GM12875 (cell line): ENCODE results near the gene OR2T6.

ENCODE experiments used
- H3K4me3 ChIP-seq: one replicate; pipeline ENCODE4 v1.5.1; 2011; ENCODE audit warnings: low read depth, low read length, control low read depth
- TF ChIP-seq, protein P1 (sequence below): IDR thresholded peaks from 2 replicates; pipeline ENCODE4 v1.5.1; 2011; ENCODE audit warnings: low read depth, mild to moderate bottlenecking, control low read depth, inconsistent platforms, low read length, moderate library complexity, borderline replicate concordance; ENCODE audit not compliant: insufficient read depth

The OR2T6 gene, protein sequence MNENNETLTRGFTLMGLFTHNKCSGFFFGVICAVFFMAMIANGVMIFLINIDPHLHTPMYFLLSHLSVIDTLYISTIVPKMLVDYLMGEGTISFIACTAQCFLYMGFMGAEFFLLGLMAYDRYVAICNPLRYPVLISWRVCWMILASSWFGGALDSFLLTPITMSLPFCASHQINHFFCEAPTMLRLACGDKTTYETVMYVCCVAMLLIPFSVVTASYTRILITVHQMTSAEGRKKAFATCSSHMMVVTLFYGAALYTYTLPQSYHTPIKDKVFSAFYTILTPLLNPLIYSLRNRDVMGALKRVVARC

DNA sequence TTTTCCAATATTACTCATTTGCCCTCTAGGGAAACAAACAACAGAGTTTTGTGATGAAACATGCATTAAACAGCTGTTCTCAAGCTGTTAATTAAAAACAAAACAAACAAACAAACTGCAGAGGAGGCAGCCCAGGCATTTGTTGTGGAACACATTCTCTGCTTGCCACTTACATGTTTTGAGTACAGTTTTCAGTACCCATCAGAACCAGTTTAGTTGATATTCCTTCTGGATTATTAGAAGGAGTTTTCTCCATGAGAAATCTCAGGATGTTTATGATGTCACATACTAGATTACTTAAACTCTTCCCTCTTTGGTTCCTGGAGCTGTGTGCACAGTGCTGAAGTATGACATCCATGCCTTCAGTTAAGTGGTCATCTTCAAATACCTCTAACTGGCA is at the start of gene OR2T6:
Gene OR2T6, plus strand, starts transcription at position 301 of the 400 bp plus-strand sequence. CDS start 11,863 bp downstream, outside the sequence.
- TF ChIP-seq, protein P1, sequence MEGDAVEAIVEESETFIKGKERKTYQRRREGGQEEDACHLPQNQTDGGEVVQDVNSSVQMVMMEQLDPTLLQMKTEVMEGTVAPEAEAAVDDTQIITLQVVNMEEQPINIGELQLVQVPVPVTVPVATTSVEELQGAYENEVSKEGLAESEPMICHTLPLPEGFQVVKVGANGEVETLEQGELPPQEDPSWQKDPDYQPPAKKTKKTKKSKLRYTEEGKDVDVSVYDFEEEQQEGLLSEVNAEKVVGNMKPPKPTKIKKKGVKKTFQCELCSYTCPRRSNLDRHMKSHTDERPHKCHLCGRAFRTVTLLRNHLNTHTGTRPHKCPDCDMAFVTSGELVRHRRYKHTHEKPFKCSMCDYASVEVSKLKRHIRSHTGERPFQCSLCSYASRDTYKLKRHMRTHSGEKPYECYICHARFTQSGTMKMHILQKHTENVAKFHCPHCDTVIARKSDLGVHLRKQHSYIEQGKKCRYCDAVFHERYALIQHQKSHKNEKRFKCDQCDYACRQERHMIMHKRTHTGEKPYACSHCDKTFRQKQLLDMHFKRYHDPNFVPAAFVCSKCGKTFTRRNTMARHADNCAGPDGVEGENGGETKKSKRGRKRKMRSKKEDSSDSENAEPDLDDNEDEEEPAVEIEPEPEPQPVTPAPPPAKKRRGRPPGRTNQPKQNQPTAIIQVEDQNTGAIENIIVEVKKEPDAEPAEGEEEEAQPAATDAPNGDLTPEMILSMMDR, result no peak
- H3K4me3 ChIP-seq, result no peak within 1 kb of the TSS

DNA sequence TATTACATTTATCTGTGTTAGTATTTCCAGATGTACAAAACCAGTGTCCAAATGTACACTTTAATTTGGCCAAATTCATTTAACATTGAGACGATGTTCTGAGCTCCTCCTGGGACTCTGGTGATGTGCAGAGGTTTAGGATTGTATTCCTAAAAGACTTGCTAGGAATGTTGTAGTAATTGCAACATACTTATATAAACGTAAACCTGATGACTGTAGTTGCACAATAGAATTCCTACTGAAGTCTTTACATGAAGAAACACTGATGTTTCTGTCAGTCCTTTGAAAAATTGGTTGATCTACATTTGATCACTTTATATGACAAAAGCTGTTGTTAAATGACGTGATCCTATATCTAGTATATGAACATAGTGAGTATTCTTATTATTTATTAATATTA is 32.1 kb upstream of the OR2T6 start:
- H3K4me3 ChIP-seq, result no peak overlapping the region
- TF ChIP-seq, protein P1, result no peak

DNA sequence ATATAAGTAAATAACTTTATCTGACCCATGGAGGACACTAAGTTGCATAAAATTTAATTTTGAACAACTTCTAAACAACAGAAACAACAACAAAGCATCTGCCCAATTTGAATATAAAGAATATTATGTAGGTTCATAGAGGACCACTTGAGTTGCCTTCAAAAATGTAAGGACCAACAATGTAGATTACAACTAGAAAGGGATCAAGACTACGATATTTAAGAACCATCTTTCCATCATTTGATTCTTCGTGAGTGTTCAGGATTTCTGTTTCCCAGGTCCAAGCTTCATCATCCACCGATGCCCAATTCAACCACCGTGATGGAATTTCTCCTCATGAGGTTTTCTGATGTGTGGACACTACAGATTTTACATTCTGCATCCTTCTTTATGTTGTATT is 27.1 kb upstream of the OR2T6 start, which contains the start of gene OR14C36:
Gene OR14C36, plus strand, starts transcription at position 301 of the 400 bp plus-strand sequence. Its CDS starts 0 bp downstream, at position 301.
- TF ChIP-seq, protein P1, result no peak
- no peak within 1 kb of the TSS for H3K4me3 ChIP-seq

DNA sequence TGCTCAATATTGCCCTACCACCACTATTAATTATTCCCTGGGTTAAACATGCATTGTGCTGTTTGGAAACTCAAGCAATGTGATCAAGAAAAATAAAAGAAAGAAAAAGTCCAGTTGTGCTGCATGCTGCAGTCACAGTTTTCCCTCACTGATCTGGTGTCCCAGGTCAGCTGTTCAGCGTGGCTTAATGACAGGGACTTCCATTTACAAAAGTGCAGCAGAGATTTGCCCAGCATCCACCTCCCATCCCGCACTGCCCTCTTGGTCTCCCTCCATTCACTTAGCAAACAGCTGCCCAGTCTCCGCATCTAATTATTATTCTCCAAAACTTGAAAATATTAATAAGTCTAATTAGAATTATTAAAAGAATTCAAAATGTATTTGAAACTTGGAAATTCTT is 16.1 kb upstream of the OR2T6 start:
- H3K4me3 ChIP-seq, result no peak overlapping the region
- TF ChIP-seq, protein P1, result no peak

DNA sequence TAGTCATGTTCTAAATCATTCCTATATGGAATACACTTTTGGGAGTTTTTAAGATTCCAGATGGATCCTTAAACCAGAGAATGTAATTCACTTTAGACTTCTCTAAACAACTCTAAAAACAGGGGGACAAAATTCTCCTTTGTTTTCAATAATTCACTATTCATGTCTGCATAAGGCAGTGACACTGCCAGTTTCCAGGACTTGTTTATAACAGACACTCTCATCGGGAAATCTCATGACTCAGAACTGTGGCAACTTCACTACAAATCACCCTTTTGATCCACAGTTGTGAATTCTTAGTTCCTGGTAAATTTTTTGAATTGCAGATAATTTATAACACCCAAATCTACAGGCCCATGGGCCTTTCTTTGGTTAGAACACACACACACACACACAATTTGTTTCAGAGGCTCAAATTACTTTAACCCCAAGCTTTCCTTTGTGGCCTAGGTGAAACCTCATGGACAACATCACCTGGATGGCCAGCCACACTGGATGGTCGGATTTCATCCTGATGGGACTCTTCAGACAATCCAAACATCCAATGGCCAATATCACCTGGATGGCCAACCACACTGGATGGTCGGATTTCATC is 14.3 kb upstream of the OR2T6 start, which contains the start of gene OR2T4:
Gene OR2T4, plus strand, starts transcription at position 545 of the 595 bp plus-strand sequence. Its CDS starts 0 bp downstream, at position 545.
- TF ChIP-seq, protein P1, result no peak

DNA sequence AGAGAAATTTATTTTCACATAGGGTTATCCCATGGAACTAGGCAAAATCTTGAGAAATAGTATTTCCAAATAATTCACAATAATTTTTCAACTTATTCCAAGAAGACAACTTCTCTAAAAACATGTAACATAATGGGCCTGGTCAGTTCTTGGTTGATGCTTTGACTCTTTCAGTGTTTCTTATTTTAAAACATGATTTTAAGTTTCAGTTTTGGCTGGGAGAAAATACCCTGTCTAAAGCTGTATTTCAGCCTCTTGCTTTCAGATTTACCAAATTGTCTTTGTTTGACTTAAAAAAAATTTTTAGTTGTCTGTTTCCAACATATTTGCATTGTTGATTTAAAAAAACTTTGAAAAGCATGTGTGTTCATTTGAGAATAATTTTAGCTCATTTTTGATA is 8.9 kb upstream of the OR2T6 start:
- no peak overlapping the region for H3K4me3 ChIP-seq
- TF ChIP-seq, protein P1, result no peak

More for the DNA sequence above, 14.3 kb upstream of the OR2T6 start, which contains the start of gene OR2T4:
- H3K4me3 ChIP-seq, result no peak within 1 kb of the TSS
